Stimulated activated memory B cell treated with anti-CD40 and anti-IgM and Interleukin-4, amounts not matched to agents 10 μg/mL and 1 μg/mL and 100 μg/mL, for 72 hours (primary cell): ENCODE results near the gene ANKRD44.

Experiments used
- ATAC-seq: fragments of 150-1000 bp; cut with Tn5 transposase; 2 replicates; pipeline ENCODE4 v1.10.0; 2021
- H3K27ac Mint-ChIP-seq: one replicate; pipeline ENCODE4 v1.8.0; 2022; ENCODE audit warnings: mild to moderate bottlenecking, mixed read lengths
- H3K27me3 Mint-ChIP-seq: one replicate; pipeline ENCODE4 v1.8.0; 2022; ENCODE audit warnings: mixed read lengths
- H3K36me3 Mint-ChIP-seq: one replicate; pipeline ENCODE4 v1.8.0; 2022; ENCODE audit warnings: mixed read lengths
- H3K4me1 Mint-ChIP-seq: one replicate; pipeline ENCODE4 v1.8.0; 2022; ENCODE audit warnings: mixed read lengths
- H3K4me3 Mint-ChIP-seq: one replicate; pipeline ENCODE4 v1.8.0; 2022; ENCODE audit warnings: mild to moderate bottlenecking, moderate library complexity, mixed read lengths
- H3K9me3 Mint-ChIP-seq: one replicate; pipeline ENCODE4 v1.8.0; 2022; ENCODE audit warnings: mixed read lengths

ANKRD44 gene

DNA sequence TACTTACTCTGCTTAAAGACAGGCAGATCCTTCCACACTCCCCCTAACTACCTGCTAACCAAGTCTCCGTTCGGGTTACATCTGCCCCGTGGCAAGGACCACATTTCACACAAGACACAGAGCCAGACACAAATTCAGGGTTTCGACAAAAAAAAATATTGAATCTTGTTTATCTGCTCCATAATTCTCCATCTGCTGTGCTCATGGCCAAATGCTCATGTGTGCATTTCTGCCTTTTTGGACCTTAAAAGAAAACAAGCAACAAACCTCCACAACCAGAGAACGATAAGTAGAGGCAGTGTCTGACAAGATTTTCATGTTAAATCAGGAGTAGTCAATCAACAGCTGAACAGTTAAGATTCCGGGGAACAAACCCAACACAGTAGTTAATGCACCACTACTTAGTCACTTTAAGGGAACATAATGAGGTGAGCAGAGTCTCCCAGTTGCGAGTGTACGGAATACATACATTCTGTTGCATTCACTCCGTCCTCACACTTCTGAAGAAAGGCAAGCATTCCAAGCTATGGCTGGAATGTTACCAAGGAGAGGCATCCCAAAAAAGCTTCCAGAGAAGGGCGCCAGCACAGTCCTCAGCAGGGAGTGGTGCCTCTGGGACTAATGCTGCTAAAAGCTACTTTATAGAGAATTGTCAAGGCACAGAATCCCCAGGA lies 121.0 kb downstream of the ANKRD44 start:
- Mint-ChIP-seq H3K27me3 (no peaks in the 10 kb centered on the region), H3K27ac (peak overlapping the region; percentile 25), H3K36me3 (peaks cover 31% of the 10 kb centered on the region), H3K9me3 (no peaks in the 10 kb centered on the region), H3K4me1 (peaks cover 57% of the 10 kb centered on the region), H3K4me3 (no peak overlapping the region)
- ATAC-seq = no peak

- Mint-ChIP-seq H3K27me3 (no peaks in the 10 kb centered on the region), H3K9me3 (no peaks in the 10 kb centered on the region), H3K27ac (peak overlapping the region; percentile 35), H3K36me3 (peaks cover 53% of the 10 kb centered on the region), H3K4me1 (peaks cover 65% of the 10 kb centered on the region), H3K4me3 (no peak overlapping the region)
- no peak for ATAC-seq
These were observed 124.9 kb downstream of the ANKRD44 start for GRCh38 chr2:197185676-197186075.

GRCh38 chr2:197184959-197185586 lies 125.5 kb downstream of the ANKRD44 start:
- ATAC-seq = no peak
- no peak overlapping the region for H3K4me3 Mint-ChIP-seq

DNA sequence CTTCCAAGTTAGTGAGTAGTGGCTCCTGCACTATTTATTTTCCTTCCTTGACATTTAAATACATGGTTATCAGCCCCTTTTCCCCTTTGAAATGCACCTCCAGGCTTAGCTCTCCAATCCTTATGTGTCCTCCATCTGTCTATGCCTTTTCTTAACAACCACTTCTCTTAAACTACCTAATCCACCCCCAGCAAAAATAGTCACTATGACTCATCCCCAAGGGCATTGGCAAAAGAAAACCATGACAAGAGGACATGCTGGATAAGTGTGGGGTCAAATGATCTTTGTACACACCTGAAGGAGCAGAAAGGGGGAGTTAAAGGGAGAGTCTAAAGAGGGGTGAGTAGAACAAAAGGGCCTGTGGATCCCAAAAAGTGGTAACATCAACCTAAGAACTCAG lies 127.2 kb downstream of the ANKRD44 start:
- Mint-ChIP-seq H3K9me3 (no peaks in the 10 kb centered on the region), H3K4me1 (peaks cover 61% of the 10 kb centered on the region), H3K27me3 (no peaks in the 10 kb centered on the region), H3K27ac (peak overlapping the region; percentile 35), H3K36me3 (peaks cover 63% of the 10 kb centered on the region), H3K4me3 (no peak overlapping the region)
- ATAC-seq = no peak

More at GRCh38 chr2:197184959-197185586, 125.5 kb downstream of the ANKRD44 start:
- H3K27ac Mint-ChIP-seq = peak overlapping the region; percentile 35
- H3K27me3 Mint-ChIP-seq = no peaks in the 10 kb centered on the region
- peaks cover 53% of the 10 kb centered on the region for H3K36me3 Mint-ChIP-seq
- no peaks in the 10 kb centered on the region for H3K9me3 Mint-ChIP-seq
- H3K4me1 Mint-ChIP-seq = peaks cover 64% of the 10 kb centered on the region

DNA sequence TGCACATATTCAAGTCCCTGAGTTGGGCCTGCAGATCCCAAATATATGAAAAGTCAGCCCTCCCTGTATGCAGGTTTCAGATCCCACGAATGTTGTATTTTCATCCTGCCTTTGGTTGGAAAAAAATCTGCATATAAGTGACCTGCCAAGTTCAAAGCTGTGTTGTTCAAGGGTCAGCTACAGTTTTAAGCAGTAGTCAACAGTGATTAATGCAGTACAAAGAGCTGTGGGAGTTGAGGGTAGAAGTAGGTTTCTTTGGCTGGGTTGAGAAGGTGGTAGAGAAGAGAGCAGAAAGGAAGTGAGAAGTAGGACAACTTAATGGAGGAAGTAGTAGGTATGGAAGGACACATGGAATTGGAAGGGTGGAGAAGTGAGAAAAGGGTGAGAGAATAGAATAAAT lies 127.9 kb downstream of the ANKRD44 start:
- no peak overlapping the region for H3K4me3 Mint-ChIP-seq
- H3K9me3 Mint-ChIP-seq = no peaks in the 10 kb centered on the region

GRCh38 chr2:197181491-197181890 lies 129.1 kb downstream of the ANKRD44 start:
- Mint-ChIP-seq H3K27ac (no peak overlapping the region), H3K36me3 (peaks cover 53% of the 10 kb centered on the region), H3K27me3 (no peaks in the 10 kb centered on the region), H3K4me1 (peaks cover 48% of the 10 kb centered on the region), H3K4me3 (no peak overlapping the region), H3K9me3 (no peaks in the 10 kb centered on the region)
- no peak for ATAC-seq

More for the DNA sequence above, 127.9 kb downstream of the ANKRD44 start:
- H3K36me3 Mint-ChIP-seq = peaks cover 57% of the 10 kb centered on the region
- no peak for ATAC-seq
- H3K4me1 Mint-ChIP-seq = peaks cover 54% of the 10 kb centered on the region
- peak overlapping the region; percentile 35 for H3K27ac Mint-ChIP-seq
- H3K27me3 Mint-ChIP-seq = no peaks in the 10 kb centered on the region

DNA sequence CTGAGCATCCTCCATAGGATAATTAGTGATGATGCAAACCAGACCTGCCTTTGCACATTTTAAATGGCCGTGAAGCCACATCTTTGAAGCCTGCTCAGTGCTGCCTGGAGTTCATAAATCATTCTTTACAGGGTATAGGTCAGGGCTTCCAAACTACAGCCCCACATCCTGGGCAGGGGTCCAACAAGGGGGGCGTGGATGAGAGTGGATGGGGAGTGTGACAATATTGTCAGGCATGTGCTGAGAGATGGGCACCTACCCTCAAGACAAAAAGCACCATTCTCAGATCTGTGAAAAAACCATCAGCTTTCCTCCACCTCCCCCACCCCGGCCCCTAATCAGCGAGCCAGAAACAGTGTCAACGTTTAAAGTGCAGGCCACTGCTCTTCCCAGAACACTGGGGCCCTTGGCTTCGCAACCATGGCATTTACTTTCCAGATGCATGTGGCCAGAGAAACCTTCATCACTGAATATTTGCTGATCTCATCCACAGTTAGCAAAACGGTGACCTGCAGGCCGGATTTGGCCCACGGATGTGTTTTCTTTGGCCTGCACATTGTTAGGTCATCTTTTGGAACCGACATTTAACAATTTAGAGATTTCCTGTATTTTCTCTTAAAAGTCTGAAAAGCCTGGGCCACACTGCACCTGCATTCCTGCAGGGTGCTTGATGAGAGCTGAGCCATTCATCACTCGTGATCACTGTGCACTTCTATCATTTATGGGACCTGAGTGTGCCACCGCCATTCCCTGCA lies 130.7 kb downstream of the ANKRD44 start:
- H3K4me3 Mint-ChIP-seq = no peak overlapping the region
- no peaks in the 10 kb centered on the region for H3K9me3 Mint-ChIP-seq
- peaks cover 55% of the 10 kb centered on the region for H3K4me1 Mint-ChIP-seq
- H3K27me3 Mint-ChIP-seq = no peaks in the 10 kb centered on the region
- no peak overlapping the region for H3K27ac Mint-ChIP-seq
- peaks cover 40% of the 10 kb centered on the region for H3K36me3 Mint-ChIP-seq
- no peak for ATAC-seq

GRCh38 chr2:197176522-197176921 lies 134.1 kb downstream of the ANKRD44 start:
- peak overlapping the region; percentile 53 for H3K27ac Mint-ChIP-seq
- no peak for ATAC-seq
- H3K4me1 Mint-ChIP-seq = peaks cover 48% of the 10 kb centered on the region
- peaks cover 29% of the 10 kb centered on the region for H3K36me3 Mint-ChIP-seq
- H3K9me3 Mint-ChIP-seq = no peaks in the 10 kb centered on the region
- no peak overlapping the region for H3K4me3 Mint-ChIP-seq
- H3K27me3 Mint-ChIP-seq = no peaks in the 10 kb centered on the region

GRCh38 chr2:197174539-197175094 lies 136.0 kb downstream of the ANKRD44 start:
- peaks cover 29% of the 10 kb centered on the region for H3K36me3 Mint-ChIP-seq
- no peak for ATAC-seq
- no peaks in the 10 kb centered on the region for H3K27me3 Mint-ChIP-seq
- peak overlapping the region; percentile 71 for H3K27ac Mint-ChIP-seq
- peaks cover 62% of the 10 kb centered on the region for H3K4me1 Mint-ChIP-seq
- no peaks in the 10 kb centered on the region for H3K9me3 Mint-ChIP-seq
- H3K4me3 Mint-ChIP-seq = no peak overlapping the region

DNA sequence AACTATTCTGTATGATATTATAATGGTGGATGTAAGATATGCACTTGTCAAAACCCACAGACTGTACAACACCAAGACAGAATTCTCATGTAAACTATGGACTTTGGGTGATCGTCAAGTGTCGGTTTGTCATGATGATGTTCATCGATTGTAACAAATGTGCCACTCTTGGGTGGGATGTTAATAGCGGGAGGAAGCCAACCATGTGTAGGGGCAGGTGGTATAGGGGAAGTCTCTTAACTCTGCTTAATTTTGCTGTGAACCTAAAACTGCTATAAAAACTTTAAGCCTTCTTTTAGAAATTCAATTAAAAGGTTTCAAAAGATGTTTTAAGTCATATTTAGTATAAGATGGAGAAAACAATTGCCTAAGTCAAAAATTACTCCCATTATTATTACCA lies 139.0 kb downstream of the ANKRD44 start:
- no peak for ATAC-seq
- peaks cover 71% of the 10 kb centered on the region for H3K4me1 Mint-ChIP-seq
- H3K27me3 Mint-ChIP-seq = no peaks in the 10 kb centered on the region
- H3K36me3 Mint-ChIP-seq = peaks cover 31% of the 10 kb centered on the region
- no peak overlapping the region for H3K4me3 Mint-ChIP-seq
- H3K9me3 Mint-ChIP-seq = no peaks in the 10 kb centered on the region
- H3K27ac Mint-ChIP-seq = peak overlapping the region; percentile 72

DNA sequence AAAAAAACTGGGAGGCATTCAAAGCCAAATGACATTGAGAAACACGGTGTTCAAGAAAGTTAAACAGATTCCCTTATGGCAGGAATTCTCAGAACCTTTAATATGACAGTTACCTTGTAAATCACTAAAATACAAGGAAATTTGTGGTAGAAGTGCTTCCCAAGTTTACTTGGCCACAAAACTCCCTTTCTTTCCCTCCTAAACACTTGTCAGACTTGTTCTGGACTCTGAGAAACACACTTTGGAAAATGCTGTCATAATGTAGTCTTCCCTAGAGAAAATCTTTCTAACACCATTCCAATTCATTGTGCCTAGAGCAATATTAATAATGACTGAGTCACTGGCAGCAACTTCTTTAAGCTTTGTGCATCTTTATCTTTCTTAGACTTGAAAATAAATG lies 140.4 kb downstream of the ANKRD44 start:
- Mint-ChIP-seq H3K9me3 (no peaks in the 10 kb centered on the region), H3K27me3 (no peaks in the 10 kb centered on the region), H3K4me3 (no peak overlapping the region), H3K27ac (peak overlapping the region; percentile 72), H3K4me1 (peaks cover 63% of the 10 kb centered on the region), H3K36me3 (peaks cover 31% of the 10 kb centered on the region)
- no peak for ATAC-seq

- Mint-ChIP-seq H3K4me1 (peaks cover 62% of the 10 kb centered on the region), H3K36me3 (peaks cover 31% of the 10 kb centered on the region), H3K9me3 (no peaks in the 10 kb centered on the region), H3K27ac (peak overlapping the region; percentile 72), H3K4me3 (no peak overlapping the region), H3K27me3 (no peaks in the 10 kb centered on the region)
- ATAC-seq = peak; percentile 82
These were observed 141.9 kb downstream of the ANKRD44 start for GRCh38 chr2:197168705-197169104.

GRCh38 chr2:197167608-197168314 lies 142.8 kb downstream of the ANKRD44 start:
- H3K4me1 Mint-ChIP-seq = peaks cover 66% of the 10 kb centered on the region
- ATAC-seq = no peak
- no peaks in the 10 kb centered on the region for H3K9me3 Mint-ChIP-seq
- H3K36me3 Mint-ChIP-seq = peaks cover 33% of the 10 kb centered on the region
- no peak overlapping the region for H3K4me3 Mint-ChIP-seq
- no peaks in the 10 kb centered on the region for H3K27me3 Mint-ChIP-seq
- peak overlapping the region; percentile 72 for H3K27ac Mint-ChIP-seq

DNA sequence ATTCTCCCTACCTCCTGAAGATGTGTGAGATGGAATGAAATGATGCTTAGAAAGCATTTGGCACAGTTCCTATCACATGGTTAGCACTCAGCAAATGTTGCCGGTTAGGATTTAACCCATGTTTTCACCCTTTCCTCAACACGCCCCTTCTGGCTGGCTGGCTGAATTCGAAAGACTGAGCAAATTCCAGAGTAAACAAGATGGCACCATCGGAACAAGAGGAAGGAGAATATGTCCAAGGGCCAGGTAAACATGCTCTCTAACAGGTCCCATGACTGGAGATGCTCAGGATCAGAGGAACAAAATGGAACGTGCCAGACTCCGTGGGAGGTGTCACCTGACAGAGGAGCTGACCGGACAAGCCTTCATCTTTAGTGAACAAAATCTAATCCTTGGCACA lies 145.6 kb downstream of the ANKRD44 start:
- H3K27ac Mint-ChIP-seq = peak overlapping the region; percentile 71
- peaks cover 26% of the 10 kb centered on the region for H3K36me3 Mint-ChIP-seq
- H3K9me3 Mint-ChIP-seq = no peaks in the 10 kb centered on the region
- ATAC-seq = no peak
- H3K4me3 Mint-ChIP-seq = no peak overlapping the region
- no peaks in the 10 kb centered on the region for H3K27me3 Mint-ChIP-seq
- H3K4me1 Mint-ChIP-seq = peaks cover 68% of the 10 kb centered on the region
